Endothelial cell of umbilical vein (primary cell): ENCODE data around the gene RNU5D-1. TPM values are rescaled to one million over a fixed set of nuclear protein-coding genes. Genes with fewer than 3 reads are reported as not detected.

Experiments used
- BruUV-seq: library from RNA; stranded (reverse); fragments of 400-500 nt; replicated peaks from 2 replicates; lab custom pipeline; 2021; lab: Mats Ljungman, UMichigan
- CTCF ChIA-PET: fragments of 300-600, 350-600 bp; sonication (Branson Sonifier 250); formaldehyde crosslinking; loops from one replicate; lab custom pipeline; 2021; ENCODE audit warnings: antibody characterized with exemption, inconsistent platforms; lab: Charles Lee
- POLR2A ChIA-PET: fragments of 300-600, 350-600 bp; sonication (Branson Sonifier 250); formaldehyde crosslinking; loops from one replicate; lab custom pipeline; 2021; ENCODE audit warnings: antibody characterized with exemption, inconsistent platforms; lab: Charles Lee
- DNase-seq: peaks from one replicate; pipeline ENCODE4 v3.0.0-alpha.2; 2011; ENCODE audit warnings: low read depth, low spot score
- FAIRE-seq: peaks from 2 replicates; lab custom pipeline; 2011; peaks lifted over from hg19 to GRCh38; lab: Jason Lieb, UNC
- H2AFZ ChIP-seq: 2 replicates; pipeline ENCODE4 v1.6.0; 2012; ENCODE audit warnings: low read depth, low read length, control low read depth, inconsistent platforms
- H3K27ac ChIP-seq: 2 replicates; pipeline ENCODE4 v1.5.1; 2011; ENCODE audit warnings: low read depth, mild to moderate bottlenecking, control low read depth, low read length, moderate library complexity; ENCODE audit not compliant: insufficient read depth
- H3K27me3 ChIP-seq, 2 experiments: 2 replicates each; pipeline versions ENCODE4 v1.6.0 to v1.6.1; 2011; ENCODE audit warnings: low read length in 2 of 2, mixed read lengths in 1 of 2; ENCODE audit not compliant: control insufficient read depth in 2 of 2, insufficient read depth in 2 of 2
- H3K36me3 ChIP-seq, 2 experiments: 2 replicates in 1 of 2; 3 replicates in 1 of 2; pipeline ENCODE4 v1.5.1; 2011; ENCODE audit warnings: low read length in 2 of 2, mild to moderate bottlenecking in 1 of 2, moderate library complexity in 1 of 2; ENCODE audit not compliant: control insufficient read depth in 2 of 2, insufficient read depth in 2 of 2; ENCODE audit errors: extremely low read depth in 1 of 2
- H3K4me1 ChIP-seq: 3 replicates; pipeline ENCODE4 v1.5.1; 2011; ENCODE audit warnings: mild to moderate bottlenecking, low read length; ENCODE audit not compliant: control insufficient read depth, insufficient read depth; ENCODE audit errors: extremely low read depth
- H3K4me2 ChIP-seq: 2 replicates; pipeline ENCODE4 v1.6.1; 2011; ENCODE audit warnings: low read length, control low read depth, mixed read lengths; ENCODE audit not compliant: insufficient read depth
- H3K4me3 ChIP-seq, 3 experiments: fragments of 200-600 bp in 1 of 3; sonication (generic), shearing (Covaris generic) in 1 of 3; replicated peaks in 1 of 3; 2 replicates each; pipeline ENCODE4 v1.5.1; 2011 to 2016; ENCODE audit warnings: control low read depth in 3 of 3, low read length in 3 of 3, mild to moderate bottlenecking in 2 of 3, inconsistent platforms in 1 of 3, low read depth in 1 of 3, moderate library complexity in 1 of 3; ENCODE audit not compliant: insufficient read depth in 1 of 3
- H3K79me2 ChIP-seq: 2 replicates; pipeline ENCODE4 v1.6.0; 2012; ENCODE audit warnings: low read length, inconsistent platforms; ENCODE audit not compliant: control insufficient read depth, insufficient read depth
- H3K9ac ChIP-seq: replicated peaks from 2 replicates; pipeline ENCODE3; 2011; ENCODE audit warnings: low read length, control low read depth; ENCODE audit not compliant: insufficient read depth; ENCODE audit errors: extremely low read depth
- H3K9me1 ChIP-seq: replicated peaks from 3 replicates; pipeline ENCODE4 v1.6.0; 2011; ENCODE audit warnings: mild to moderate bottlenecking, low read length; ENCODE audit not compliant: control insufficient read depth, insufficient read depth; ENCODE audit errors: extremely low read depth
- H3K9me3 ChIP-seq: replicated peaks from 2 replicates; pipeline ENCODE4 v1.5.1; 2012; ENCODE audit warnings: low read length, inconsistent platforms; ENCODE audit not compliant: control insufficient read depth, insufficient read depth
- H4K20me1 ChIP-seq: replicated peaks from 2 replicates; pipeline ENCODE3; 2011; ENCODE audit warnings: mild to moderate bottlenecking, low read length; ENCODE audit not compliant: control insufficient read depth, insufficient read depth; ENCODE audit errors: extremely low read depth
- EZH2 ChIP-seq: IDR thresholded peaks from 2 replicates; pipeline ENCODE4 v1.6.1; 2012; ENCODE audit warnings: borderline replicate concordance, low read depth, mild to moderate bottlenecking, moderate library complexity, low read length, inconsistent platforms; ENCODE audit not compliant: severe bottlenecking
- GATA2 ChIP-seq: IDR thresholded peaks from 2 replicates; pipeline ENCODE4 v1.7.0; 2011; ENCODE audit warnings: low read depth, mild to moderate bottlenecking, moderate library complexity, mixed read lengths, low read length; ENCODE audit not compliant: insufficient read length, insufficient read depth
- JUN ChIP-seq: IDR thresholded peaks from 2 replicates; pipeline ENCODE4 v1.6.1; 2011; ENCODE audit warnings: borderline replicate concordance, low read depth; ENCODE audit not compliant: insufficient read length, insufficient read depth
- MYC ChIP-seq: IDR thresholded peaks from one replicate; pipeline ENCODE4 v1.6.1; 2011; ENCODE audit warnings: mild to moderate bottlenecking, low read depth, low read length
- POLR2A ChIP-seq: IDR thresholded peaks from 2 replicates; pipeline ENCODE4 v1.6.1; 2012; ENCODE audit warnings: low read depth, mild to moderate bottlenecking, control low read depth, low read length
- POLR2AphosphoS5 ChIP-seq: IDR thresholded peaks from 2 replicates; pipeline ENCODE4 v1.6.1; 2012; ENCODE audit warnings: low read depth, mild to moderate bottlenecking, control low read depth, low read length, moderate library complexity; ENCODE audit not compliant: insufficient read depth
- dilution Hi-C: fragments of 300-500 bp; cut with MboI; formaldehyde crosslinking; loops from one replicate; pipeline ENCODE4 v1.15.0; 2019; ENCODE audit warnings: low sequenced_read_pairs; ENCODE audit not compliant: extremely low pct_ligation_motif_present
- intact Hi-C: fragments of 100-400 bp; cut with micrococcal nuclease; formaldehyde crosslinking; loops from one replicate; pipeline ENCODE4 v1.10.0; 2022
- polyA plus RNA-seq, 4 experiments: library from polyadenylated mRNA; depleted of rRNA in 3 of 4; stranded (reverse) in 3 of 4; unstranded in 1 of 4; fragments of >200 nt; gene quantifications; 2 replicates each; pipeline versions ENCODE4 v1.2.1 to v1.2.3, GENCODE V29; 2011 to 2012; ENCODE audit warnings: missing spikeins in 1 of 4
- total RNA-seq: library from RNA; stranded (reverse); gene quantifications from 2 replicates; pipeline ENCODE4 v1.2.3, GENCODE V29; 2021
- TF ChIP-seq, protein P1 (sequence below): IDR thresholded peaks from 2 replicates; pipeline ENCODE4 v1.6.1; 2011; ENCODE audit not compliant: insufficient read depth, insufficient read length
- TF ChIP-seq, protein P2 (sequence below), 2 donors: IDR thresholded peaks; 1 replicate in 1 of 2; 2 replicates in 1 of 2; pipeline ENCODE4 v1.5.1; 2011; ENCODE audit warnings: low read length in 2 of 2, mild to moderate bottlenecking in 2 of 2, moderate library complexity in 2 of 2, control low read depth in 1 of 2, inconsistent platforms in 1 of 2, low read depth in 1 of 2; ENCODE audit not compliant: insufficient read depth in 1 of 2; ENCODE audit errors: extremely low read depth in 1 of 2

The RNU5D-1 gene
- total and polyA plus RNA-seq, 2 donors (not counting 3 experiments of a cell fraction or from before 2014, with no cell fraction given), result not detected

DNA sequence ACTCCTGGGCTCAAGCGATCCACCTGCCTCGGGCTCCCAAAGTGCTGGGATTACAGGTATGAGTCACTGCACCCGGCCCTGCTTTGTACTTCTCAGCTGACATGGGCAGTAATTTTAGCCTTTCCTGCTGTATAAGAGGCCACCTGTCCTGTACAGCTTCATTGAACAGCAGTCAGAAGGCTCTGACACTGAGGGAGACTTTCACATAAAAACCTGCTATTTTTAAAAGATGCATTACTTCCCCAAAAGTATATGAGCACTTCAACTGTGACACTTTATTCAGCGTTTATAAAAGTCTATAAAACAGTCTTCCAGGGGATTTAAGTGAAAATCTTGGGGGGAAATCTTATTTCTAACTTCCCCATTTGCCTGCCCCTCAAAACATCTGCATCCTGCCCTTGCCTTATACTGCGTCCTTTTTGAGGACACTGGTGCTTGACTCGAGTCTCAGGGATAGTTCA is 17.6 kb downstream of the RNU5D-1 start:
- Histone ChIP-seq H3K9ac (no peak overlapping the region), H3K79me2 (no peaks in the 10 kb centered on the region), H3K36me3 (no peaks in the 10 kb centered on the region), H3K27me3 (peaks cover 7% of the 10 kb centered on the region in 2 experiments), H3K9me3 (no peaks in the 10 kb centered on the region), H3K4me1 (no peaks in the 10 kb centered on the region), H2AFZ (no peak overlapping the region), H4K20me1 (no peaks in the 10 kb centered on the region), H3K9me1 (no peaks in the 10 kb centered on the region), H3K4me2 (no peak overlapping the region), H3K27ac (no peak overlapping the region), H3K4me3 (no peak overlapping the region)
- ChIA-PET CTCF (interaction anchor here (1.1 to 2.2 kb wide), 3 partner anchors 8 to 17 kb away, joined by 4 to 6 read pairs (median 6); no protein-coding TSS in a partner anchor), POLR2A (no interaction called here)
- no TSS peak for BruUV-seq
- dilution Hi-C loops (no loop called here), intact Hi-C loops (no loop called here)
- TF ChIP-seq POLR2A (no peak), POLR2AphosphoS5 (no peak), GATA2 (no peak)
- FAIRE-seq (no peak), DNase-seq (no peak)

DNA sequence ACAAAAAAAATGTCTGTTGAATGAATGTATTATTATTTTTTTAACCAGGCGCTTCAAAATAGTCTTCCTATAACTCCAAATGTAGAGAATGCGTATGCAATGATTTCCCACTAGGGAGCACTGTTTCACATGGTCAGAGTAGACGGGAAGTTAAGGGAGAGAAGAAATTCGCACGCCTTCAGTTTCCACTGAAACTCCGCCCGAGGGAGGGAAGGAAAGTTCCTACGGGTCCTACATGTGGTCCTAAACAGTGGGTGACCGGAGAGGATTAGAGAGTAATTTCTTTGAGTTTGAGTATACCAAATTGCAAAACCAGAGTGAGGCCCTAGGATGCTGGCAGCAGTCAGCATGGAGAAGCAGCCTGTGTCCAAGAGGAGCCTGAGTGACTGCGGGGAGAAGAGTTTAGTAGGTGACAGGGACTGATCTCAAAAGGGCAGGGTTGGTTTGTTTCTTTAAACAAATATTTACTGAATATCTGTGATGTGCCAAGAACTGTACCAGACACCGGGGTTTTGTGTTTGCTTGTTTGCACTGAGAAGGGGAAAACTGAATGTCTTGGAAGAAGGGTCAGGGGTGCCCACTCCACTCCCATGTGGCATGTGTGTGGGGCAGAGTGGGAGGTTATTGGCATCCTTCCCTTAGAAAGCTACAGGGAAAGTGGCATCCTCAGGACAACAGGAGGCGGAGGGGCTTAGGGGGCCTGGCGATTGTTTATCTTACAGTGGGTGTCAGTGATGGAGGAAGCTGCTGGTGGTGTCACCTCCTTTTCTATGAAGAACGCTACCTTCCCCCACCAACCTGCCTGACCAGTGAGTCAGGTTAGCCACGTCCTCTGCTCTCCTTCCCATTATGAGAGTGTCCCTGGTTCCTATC is 22.8 kb downstream of the RNU5D-1 start:
- H3K4me1 ChIP-seq, result peaks cover 2% of the 10 kb centered on the region
- dilution Hi-C loops, result no loop called here
- no TSS peak for BruUV-seq
- TF ChIP-seq, protein P1, sequence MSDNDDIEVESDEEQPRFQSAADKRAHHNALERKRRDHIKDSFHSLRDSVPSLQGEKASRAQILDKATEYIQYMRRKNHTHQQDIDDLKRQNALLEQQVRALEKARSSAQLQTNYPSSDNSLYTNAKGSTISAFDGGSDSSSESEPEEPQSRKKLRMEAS, result no peak
- TF ChIP-seq JUN, result no peak
- no peak for TF ChIP-seq EZH2
- TF ChIP-seq, protein P2, sequence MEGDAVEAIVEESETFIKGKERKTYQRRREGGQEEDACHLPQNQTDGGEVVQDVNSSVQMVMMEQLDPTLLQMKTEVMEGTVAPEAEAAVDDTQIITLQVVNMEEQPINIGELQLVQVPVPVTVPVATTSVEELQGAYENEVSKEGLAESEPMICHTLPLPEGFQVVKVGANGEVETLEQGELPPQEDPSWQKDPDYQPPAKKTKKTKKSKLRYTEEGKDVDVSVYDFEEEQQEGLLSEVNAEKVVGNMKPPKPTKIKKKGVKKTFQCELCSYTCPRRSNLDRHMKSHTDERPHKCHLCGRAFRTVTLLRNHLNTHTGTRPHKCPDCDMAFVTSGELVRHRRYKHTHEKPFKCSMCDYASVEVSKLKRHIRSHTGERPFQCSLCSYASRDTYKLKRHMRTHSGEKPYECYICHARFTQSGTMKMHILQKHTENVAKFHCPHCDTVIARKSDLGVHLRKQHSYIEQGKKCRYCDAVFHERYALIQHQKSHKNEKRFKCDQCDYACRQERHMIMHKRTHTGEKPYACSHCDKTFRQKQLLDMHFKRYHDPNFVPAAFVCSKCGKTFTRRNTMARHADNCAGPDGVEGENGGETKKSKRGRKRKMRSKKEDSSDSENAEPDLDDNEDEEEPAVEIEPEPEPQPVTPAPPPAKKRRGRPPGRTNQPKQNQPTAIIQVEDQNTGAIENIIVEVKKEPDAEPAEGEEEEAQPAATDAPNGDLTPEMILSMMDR (IDR thresholded peaks at IDR 0.05; ENCODE audit: extremely low read depth in 1 of 2, insufficient read depth in 1 of 2, low read depth in 1 of 2, low read length in 2 of 2), result peak; percentile 61 to 63
- TF ChIP-seq POLR2A, result no peak
- TF ChIP-seq MYC, result no peak
- ChIA-PET CTCF (interaction anchor here (0.7 to 1.1 kb wide), 3 partner anchors 17 to 55 kb away, joined by 3 to 6 read pairs (median 3); no protein-coding TSS in a partner anchor), POLR2A (no interaction called here)
- DNase-seq (peak; percentile 61), FAIRE-seq (peak; percentile 95)
- no peak overlapping the region for H3K27ac ChIP-seq
- H3K4me2 ChIP-seq, result peak overlapping the region; percentile 64
- H2AFZ ChIP-seq, result peak overlapping the region; percentile 88
- H3K79me2 ChIP-seq, result no peaks in the 10 kb centered on the region
- peaks cover 2 to 5% of the 10 kb centered on the region in 2 experiments for H3K27me3 ChIP-seq
- intact Hi-C loops, result no loop called here
- no peak overlapping the region for H3K4me3 ChIP-seq
- no peak overlapping the region for H3K9ac ChIP-seq
- H4K20me1 ChIP-seq, result no peaks in the 10 kb centered on the region
- H3K36me3 ChIP-seq, result no peaks in the 10 kb centered on the region
- no peaks in the 10 kb centered on the region for H3K9me3 ChIP-seq
- no peaks in the 10 kb centered on the region for H3K9me1 ChIP-seq
